K562 (cell line): ENCODE results near the gene PGAM4. TPM values are rescaled to one million over a fixed set of nuclear protein-coding genes. Genes with fewer than 3 reads are reported as not detected.

ENCODE experiments used
- ARID2 ChIP-seq: fragments of 450-650 bp; IDR thresholded peaks from 2 replicates; pipeline ENCODE4 v1.6.1; 2017; ENCODE audit warnings: antibody characterized with exemption, mild to moderate bottlenecking
- BCLAF1 ChIP-seq, 2 experiments: fragments of 450-650 bp in 1 of 2; IDR thresholded peaks; 2 replicates each; pipeline ENCODE4 v1.6.1; 2011 to 2017; ENCODE audit warnings: low read depth in 2 of 2, antibody characterized with exemption in 1 of 2, borderline replicate concordance in 1 of 2, low read length in 1 of 2, mild to moderate bottlenecking in 1 of 2, mixed read lengths in 1 of 2; ENCODE audit not compliant: control insufficient read depth in 1 of 2
- C11orf30 ChIP-seq: fragments of 450-650 bp; IDR thresholded peaks from 2 replicates; pipeline ENCODE4 v1.6.1; 2016; ENCODE audit warnings: low read depth, mild to moderate bottlenecking
- FOXP4 ChIP-seq: sonication (generic); formaldehyde crosslinking; IDR thresholded peaks from 2 replicates; pipeline ENCODE4 v1.8.0; 2022; ENCODE audit warnings: mild to moderate bottlenecking, missing genetic modification reagents, borderline replicate concordance
- GTF2E2 ChIP-seq: fragments of 200-800 bp; sonication (Bioruptor generic); IDR thresholded peaks from 2 replicates; pipeline ENCODE4 v1.6.1; 2016; ENCODE audit warnings: missing genetic modification characterization, missing compliant biosample characterization
- HMG20A ChIP-seq: fragments of 450-650 bp; formaldehyde crosslinking; conservative IDR thresholded peaks from 2 replicates; pipeline ENCODE4 v1.4.0; 2020; ENCODE audit warnings: mild to moderate bottlenecking, mixed read lengths
- NFE2L1 ChIP-seq: fragments of 450-650 bp; IDR thresholded peaks from 2 replicates; pipeline ENCODE4 v1.6.1; 2016; ENCODE audit warnings: missing genetic modification characterization, low read depth, mild to moderate bottlenecking, missing compliant biosample characterization, moderate library complexity, borderline replicate concordance
- ZNF507 ChIP-seq: conservative IDR thresholded peaks from 2 replicates; pipeline ENCODE4 v1.6.1; 2017; ENCODE audit warnings: missing genetic modification characterization, missing compliant biosample characterization
- ZNF561 ChIP-seq: fragments of 450-650 bp; formaldehyde crosslinking; conservative IDR thresholded peaks from 2 replicates; pipeline ENCODE4 v1.4.0; 2020; ENCODE audit warnings: mild to moderate bottlenecking, moderate library complexity
- ZNF589 ChIP-seq: fragments of 200-800 bp; sonication (Bioruptor generic); IDR thresholded peaks from 2 replicates; pipeline ENCODE4 v1.6.1; 2016; ENCODE audit warnings: low read depth, missing genetic modification characterization, missing compliant biosample characterization
- polyA plus RNA-seq, 8 experiments: library from polyadenylated mRNA; depleted of rRNA in 4 of 8; stranded (reverse) in 5 of 8; unstranded in 3 of 8; fragments of >200 nt; fragmentation: Nextera tagmentation in 2 of 8; fragmentation: Illumina TruSeq in 1 of 8; extraction: Ambion mirVana in 2 of 8; extraction: Trizol in 1 of 8; gene quantifications; 2 replicates each; pipeline versions ENCODE4 v1.2.1 to v1.2.3, GENCODE V29; 2011 to 2014; ENCODE audit warnings: inconsistent platforms in 1 of 8, missing spikeins in 1 of 8
- total RNA-seq, 7 experiments: library from RNA; depleted of rRNA in 6 of 7; stranded (reverse); fragments of >200 nt in 6 of 7; fragmentation: Illumina TruSeq in 2 of 7; extraction: Trizol in 2 of 7; gene quantifications; 2 replicates each; pipeline versions ENCODE4 v1.2.1 to v1.2.3, GENCODE V29; 2011 to 2021; ENCODE audit warnings: low replicate concordance in 1 of 7

Gene PGAM4
- total and polyA plus RNA-seq, 9 of the 15 experiments (the other 6 are each of a cell fraction or from before 2014, with no cell fraction given) = 0.55 to 0.75 TPM; not detected in 7

GRCh38 chrX:77946571-77946970, 22.9 kb downstream of the PGAM4 start (continued):
- TF ChIP-seq BCLAF1 (IDR thresholded peaks at IDR 0.05; ENCODE audit: borderline replicate concordance in 1 of 2, control insufficient read depth in 1 of 2, low read depth in 2 of 2, low read length in 1 of 2) (no peak), ZNF589 (CRISPR knock-in tag) (no peak), ARID2 (no peak), NFE2L1 (tag) (no peak), FOXP4 (no peak), HMG20A (CRISPR knock-in tag) (no peak), C11orf30 (no peak), GTF2E2 (tag) (no peak), ZNF561 (no peak), ZNF507 (tag) (no peak)
